ENCODE data around the gene RNF43. TPM values are rescaled to one million over a fixed set of nuclear protein-coding genes. Genes with fewer than 3 reads are reported as not detected.
A peak's percentile ranks its signal among the peaks of the same experiment; 100 is the strongest.

RNF43 gene
- total and polyA plus RNA-seq, 2 of the 13 experiments (the other 11 are each of a cell fraction or from before 2014, with no cell fraction given), result 31.0 to 53.4 TPM

- ChIA-PET CTCF (ENCODE audit: low intra/inter-chr PET ratio, low total read pairs) (no interaction called here), POLR2A (interaction anchor here (1.0 kb wide), 1 partner anchor 13 kb away, joined by 4 read pairs; no protein-coding TSS in a partner anchor)
- H3K4me3 ChIP-seq (replicated peaks in 1 of 3; ENCODE audit: insufficient read depth in 1 of 3, low read depth in 2 of 3, low read length in 3 of 3), result no peak overlapping the region
- H4K20me1 ChIP-seq (ENCODE audit: insufficient read depth, low read length), result peaks cover 8% of the 10 kb centered on the region; the same call in 1 of the 2 replicates
- TF ChIP-seq ZNF350 (CRISPR knock-in tag; IDR thresholded peaks at IDR 0.05; ENCODE audit: borderline replicate concordance, low read depth), result no peak
- 0 out of 2 replicates have a peak, but pooled peaks have one; percentile 2 for TF ChIP-seq RBFOX2 (IDR thresholded peaks at IDR 0.05; ENCODE audit: low read depth, low read length)
- TF ChIP-seq RBM22 (optimal IDR thresholded peaks at IDR 0.05; ENCODE audit: low read length), result peak; percentile 62
- no peak for ATAC-seq
- DNase-seq (ENCODE audit: low spot score), result no peak
- no peak for FAIRE-seq
- H3K9me3 ChIP-seq (ENCODE audit: low read length), result no peaks in the 10 kb centered on the region
- TSS peak; percentile 0 for BruUV-seq (replicated peaks)
- H3K27ac ChIP-seq (ENCODE audit: extremely low read length, insufficient read depth, low read length), result peak overlapping the region; percentile 22
- intact Hi-C loops (cut with micrococcal nuclease; ENCODE audit: unreplicated experiment) (no loop called here), in situ Hi-C loops (cut with HindIII; ENCODE audit: extremely low pct_ligation_motif_present, low pct_unique_long_range_greater_than_20kb) (no loop called here)
- H2AFZ ChIP-seq (ENCODE audit: low read length), result no peak overlapping the region
- no peaks in the 10 kb centered on the region for H3K27me3 ChIP-seq (ENCODE audit: control insufficient read depth in 1 of 2, insufficient read depth in 2 of 2, low read length in 2 of 2)
- H3K4me1 ChIP-seq (ENCODE audit: insufficient read depth, low read length), result peaks cover 100% of the 10 kb centered on the region
- H3K36me3 ChIP-seq (replicated peaks in 1 of 2; ENCODE audit: control insufficient read depth in 1 of 2, insufficient read depth in 2 of 2, low read length in 2 of 2), result peaks cover 12 to 47% of the 10 kb centered on the region in 2 experiments
- H3K79me2 ChIP-seq (ENCODE audit: insufficient read depth, low read length), result peaks cover 98% of the 10 kb centered on the region
- no peak overlapping the region for H3K9ac ChIP-seq (ENCODE audit: insufficient read depth, low read depth, low read length)
- no peak overlapping the region for H3K4me2 ChIP-seq (ENCODE audit: low read depth, low read length)
Measured at GRCh38 chr17:58402047-58402446, 15.3 kb downstream of the RNF43 start.

- 81% methylated on average over 2 of the region's 2 CpGs for WGBS (ENCODE audit: low lambda C conversion rate)
- intact Hi-C loops (cut with micrococcal nuclease; ENCODE audit: unreplicated experiment), result no loop called here
- ATAC-seq (no peak), DNase-seq (ENCODE audit: low spot score) (no peak), FAIRE-seq (no peak)
- no peaks in the 10 kb centered on the region for H3K27me3 ChIP-seq (ENCODE audit: control insufficient read depth in 1 of 2, insufficient read depth in 2 of 2, low read length in 2 of 2)
- no peak overlapping the region for H3K4me2 ChIP-seq (ENCODE audit: low read depth, low read length)
- no peak overlapping the region for H3K4me3 ChIP-seq (replicated peaks in 1 of 3; ENCODE audit: insufficient read depth in 1 of 3, low read depth in 2 of 3, low read length in 3 of 3)
- peaks cover 12 to 50% of the 10 kb centered on the region in 2 experiments for H3K36me3 ChIP-seq (replicated peaks in 1 of 2; ENCODE audit: control insufficient read depth in 1 of 2, insufficient read depth in 2 of 2, low read length in 2 of 2)
- H3K9me3 ChIP-seq (ENCODE audit: low read length), result no peaks in the 10 kb centered on the region
- no peak overlapping the region for H3K27ac ChIP-seq (ENCODE audit: extremely low read length, insufficient read depth, low read length)
- H3K79me2 ChIP-seq (ENCODE audit: insufficient read depth, low read length), result peaks cover 98% of the 10 kb centered on the region
- peaks cover 100% of the 10 kb centered on the region for H3K4me1 ChIP-seq (ENCODE audit: insufficient read depth, low read length)
- no peak overlapping the region for H2AFZ ChIP-seq (ENCODE audit: low read length)
- BruUV-seq (replicated peaks), result no TSS peak
- no peak overlapping the region for H3K9ac ChIP-seq (ENCODE audit: insufficient read depth, low read depth, low read length)
- in situ Hi-C loops (cut with HindIII; ENCODE audit: extremely low pct_ligation_motif_present, low pct_unique_long_range_greater_than_20kb), result no loop called here
- ChIA-PET CTCF (ENCODE audit: low intra/inter-chr PET ratio, low total read pairs) (no interaction called here), POLR2A (interaction anchor here (1.0 kb wide), 1 partner anchor 14 kb away, joined by 4 read pairs; no protein-coding TSS in a partner anchor)
- H4K20me1 ChIP-seq (ENCODE audit: insufficient read depth, low read length), result peaks cover 8% of the 10 kb centered on the region; the same call in 1 of the 2 replicates
- TF ChIP-seq RBFOX2 (IDR thresholded peaks at IDR 0.05; ENCODE audit: low read depth, low read length) (0 out of 2 replicates have a peak, but pooled peaks have one; percentile 7), RNF2 (conservative IDR thresholded peaks at IDR 0.05; ENCODE audit: low read depth) (no peak)
Measured at GRCh38 chr17:58401287-58401686, 16.0 kb downstream of the RNF43 start.
